ENCODE data around the gene METTL1. TPM values are rescaled to one million over a fixed set of nuclear protein-coding genes. Genes with fewer than 3 reads are reported as not detected.

Gene METTL1
- total and polyA plus RNA-seq, 9 of the 15 experiments (the other 6 are each of a cell fraction or from before 2014, with no cell fraction given), result 12.6 to 65.9 (median 39.2) TPM

DNA sequence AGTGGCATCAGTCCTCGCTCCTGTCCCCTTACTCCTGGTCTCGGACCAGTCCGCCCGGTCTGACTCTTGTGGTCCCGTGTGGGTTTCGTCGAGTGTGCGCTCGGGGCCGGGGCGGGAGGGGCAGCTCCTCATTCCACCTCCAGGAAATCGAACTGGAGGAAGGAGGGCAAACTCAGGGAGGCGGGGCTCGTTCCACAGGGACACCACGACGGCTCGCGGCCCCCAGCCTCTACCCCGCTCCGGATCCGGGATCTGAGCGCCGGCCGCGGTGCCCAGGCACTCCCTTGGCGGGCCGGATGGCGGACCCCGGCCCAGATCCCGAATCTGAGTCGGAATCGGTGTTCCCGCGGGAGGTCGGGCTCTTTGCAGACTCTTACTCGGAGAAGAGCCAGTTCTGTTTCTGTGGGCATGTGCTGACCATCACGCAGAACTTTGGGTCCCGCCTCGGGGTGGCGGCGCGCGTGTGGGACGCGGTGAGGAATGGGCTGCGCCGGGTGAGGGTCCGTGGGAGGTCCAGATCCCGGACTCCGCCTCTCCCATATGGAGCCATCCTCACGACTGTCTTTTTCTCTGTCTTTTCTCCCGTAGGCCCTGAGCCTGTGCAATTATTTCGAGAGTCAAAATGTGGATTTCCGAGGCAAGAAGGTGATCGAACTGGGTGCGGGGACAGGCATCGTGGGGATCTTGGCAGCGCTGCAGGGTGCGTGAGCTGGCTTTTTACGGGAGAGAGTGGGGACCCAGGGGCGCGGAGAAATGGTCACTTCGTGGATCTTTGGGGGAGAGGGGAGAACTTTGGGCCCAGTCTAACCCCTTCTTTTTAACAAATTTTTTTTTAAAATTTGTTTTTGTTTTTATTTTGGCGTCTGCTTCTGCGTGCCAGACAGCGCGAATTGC lies 771 bp upstream of the METTL1 start, which contains the start of gene EEF1AKMT3 (continued):
- TF ChIP-seq, protein P1, sequence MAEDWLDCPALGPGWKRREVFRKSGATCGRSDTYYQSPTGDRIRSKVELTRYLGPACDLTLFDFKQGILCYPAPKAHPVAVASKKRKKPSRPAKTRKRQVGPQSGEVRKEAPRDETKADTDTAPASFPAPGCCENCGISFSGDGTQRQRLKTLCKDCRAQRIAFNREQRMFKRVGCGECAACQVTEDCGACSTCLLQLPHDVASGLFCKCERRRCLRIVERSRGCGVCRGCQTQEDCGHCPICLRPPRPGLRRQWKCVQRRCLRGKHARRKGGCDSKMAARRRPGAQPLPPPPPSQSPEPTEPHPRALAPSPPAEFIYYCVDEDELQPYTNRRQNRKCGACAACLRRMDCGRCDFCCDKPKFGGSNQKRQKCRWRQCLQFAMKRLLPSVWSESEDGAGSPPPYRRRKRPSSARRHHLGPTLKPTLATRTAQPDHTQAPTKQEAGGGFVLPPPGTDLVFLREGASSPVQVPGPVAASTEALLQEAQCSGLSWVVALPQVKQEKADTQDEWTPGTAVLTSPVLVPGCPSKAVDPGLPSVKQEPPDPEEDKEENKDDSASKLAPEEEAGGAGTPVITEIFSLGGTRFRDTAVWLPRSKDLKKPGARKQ (CRISPR knock-in tag; IDR thresholded peaks at IDR 0.05), result no peak
- TF ChIP-seq TRIM28 (IDR thresholded peaks at IDR 0.05), result no peak
- TF ChIP-seq ZNF197 (CRISPR knock-in tag; IDR thresholded peaks at IDR 0.05; ENCODE audit: low read depth), result no peak
- TF ChIP-seq ZKSCAN3 (CRISPR knock-in tag; IDR thresholded peaks at IDR 0.05), result no peak
- TF ChIP-seq ZNF655 (CRISPR knock-in tag; IDR thresholded peaks at IDR 0.05), result no peak
- no peak for TF ChIP-seq FOXM1 (IDR thresholded peaks at IDR 0.05; ENCODE audit: low read depth)
- TF ChIP-seq FOXM1 (CRISPR knock-in tag; IDR thresholded peaks at IDR 0.05; ENCODE audit: low read depth), result no peak
- TF ChIP-seq ZBTB43 (CRISPR knock-in tag; IDR thresholded peaks at IDR 0.05), result no peak
- no peak for TF ChIP-seq POLR2H (tag; IDR thresholded peaks at IDR 0.05; ENCODE audit: low read depth)
- TF ChIP-seq PCBP2 (IDR thresholded peaks at IDR 0.05; ENCODE audit: low read depth, low read length, poor library complexity, severe bottlenecking), result no peak
- no peak for TF ChIP-seq ETS2 (tag; IDR thresholded peaks at IDR 0.05; ENCODE audit: borderline replicate concordance, poor library complexity, severe bottlenecking)
- no peak for TF ChIP-seq TBL1XR1 (IDR thresholded peaks at IDR 0.05; ENCODE audit: low read length in 2 of 2)
- TF ChIP-seq ZNF431 (CRISPR knock-in tag; IDR thresholded peaks at IDR 0.05), result no peak
- TF ChIP-seq ZBTB8A (IDR thresholded peaks at IDR 0.05; ENCODE audit: partially characterized antibody), result no peak
- no peak for TF ChIP-seq DMBX1 (CRISPR knock-in tag; IDR thresholded peaks at IDR 0.05; ENCODE audit: borderline replicate concordance)
- TF ChIP-seq E2F1 (CRISPR knock-in tag; IDR thresholded peaks at IDR 0.05), result no peak
- no peak for TF ChIP-seq IFI16 (CRISPR knock-in tag; IDR thresholded peaks at IDR 0.05)
- TF ChIP-seq FOSL1 (tag; conservative IDR thresholded peaks at IDR 0.05), result no peak
- TF ChIP-seq ID3 (CRISPR knock-in tag; IDR thresholded peaks at IDR 0.05), result no peak
- no peak for TF ChIP-seq ID3 (tag; IDR thresholded peaks at IDR 0.05)
- TF ChIP-seq GATA2 (CRISPR knock-in tag; IDR thresholded peaks at IDR 0.05), result no peak
- no peak for TF ChIP-seq HDAC3 (IDR thresholded peaks at IDR 0.05; ENCODE audit: borderline replicate concordance, partially characterized antibody)
- no peak for TF ChIP-seq OTX1 (CRISPR knock-in tag; IDR thresholded peaks at IDR 0.05)

Measured in K562 (cell line).